Measurements from ENCODE around the gene RCAN2. TPM values are rescaled to one million over a fixed set of nuclear protein-coding genes. Genes with fewer than 3 reads are reported as not detected.

RCAN2 gene
- total and polyA plus RNA-seq, 9 of the 15 experiments (the other 6 are each of a cell fraction or from before 2014, with no cell fraction given) = 0.04 TPM; not detected in 8

- H3K27ac ChIP-seq (ENCODE audit: extremely low read depth, low read depth, low read length) = no peak overlapping the region
- DNase-seq (ENCODE audit: extremely low read depth in 1 of 4, low spot score in 3 of 4) (no peak), ATAC-seq (no peak), FAIRE-seq (no peak)
- H3K9me3 ChIP-seq (replicated peaks; ENCODE audit: control insufficient read depth, insufficient read depth, low read depth, low read length) = no peaks in the 10 kb centered on the region
- no peaks in the 10 kb centered on the region for H3K36me3 ChIP-seq (ENCODE audit: control insufficient read depth, insufficient read depth, low read length)
- no peaks in the 10 kb centered on the region for H4K20me1 ChIP-seq (replicated peaks; ENCODE audit: control insufficient read depth, insufficient read depth, low read length)
- no peak overlapping the region for H2AFZ ChIP-seq (ENCODE audit: low read depth, low read length)
- H3K27me3 ChIP-seq (ENCODE audit: control insufficient read depth in 2 of 2, insufficient read depth in 2 of 2, low read length in 2 of 2) = no peaks in the 10 kb centered on the region
- H3K4me1 ChIP-seq (replicated peaks in 1 of 2; ENCODE audit: control insufficient read depth in 2 of 2, insufficient read depth in 2 of 2, low read length in 2 of 2) = no peaks in the 10 kb centered on the region
- H3K9me1 ChIP-seq (ENCODE audit: control insufficient read depth, insufficient read depth, low read length) = no peaks in the 10 kb centered on the region
- in situ Hi-C loops (cut with MboI) (no loop called here), intact Hi-C loops (cut with micrococcal nuclease) (no loop called here)
- H3K4me2 ChIP-seq (ENCODE audit: insufficient read depth, low read length) = no peak overlapping the region
- H3K79me2 ChIP-seq (ENCODE audit: control insufficient read depth, insufficient read depth, low read length) = no peaks in the 10 kb centered on the region
- no peak for TF ChIP-seq ID3 (CRISPR knock-in tag; IDR thresholded peaks at IDR 0.05)
- TF ChIP-seq ID3 (tag; IDR thresholded peaks at IDR 0.05) = no peak
- no peak for TF ChIP-seq ARID2 (IDR thresholded peaks at IDR 0.05)
- ChIA-PET CTCF (ENCODE audit: low intra/inter-chr PET ratio) (no interaction called here), POLR2A (no interaction called here)
- no peak overlapping the region for H3K4me3 ChIP-seq
- H3K9ac ChIP-seq (ENCODE audit: insufficient read depth in 1 of 2, low read depth in 2 of 2, low read length in 2 of 2) = no peak overlapping the region
- 4% methylated on average over 2 of the region's 2 CpGs for WGBS (ENCODE audit: insufficient coverage, low coverage, missing lambda C conversion rate)
- BruUV-seq (replicated peaks) = no TSS peak
These were observed 186.0 kb downstream of the RCAN2 start for GRCh38 chr6:46305236-46305635.

GRCh38 chr6:46302816-46303215 lies 188.4 kb downstream of the RCAN2 start:
- no peaks in the 10 kb centered on the region for H3K4me1 ChIP-seq (replicated peaks in 1 of 2; ENCODE audit: control insufficient read depth in 2 of 2, insufficient read depth in 2 of 2, low read length in 2 of 2)
- WGBS (ENCODE audit: insufficient coverage, low coverage, missing lambda C conversion rate) = 0% methylated on average over 1 of the region's 1 CpG
- no peak for FAIRE-seq
- H3K4me2 ChIP-seq (ENCODE audit: insufficient read depth, low read length) = no peak overlapping the region
- no peaks in the 10 kb centered on the region for H3K9me3 ChIP-seq (replicated peaks; ENCODE audit: control insufficient read depth, insufficient read depth, low read depth, low read length)
- DNase-seq (ENCODE audit: extremely low read depth in 1 of 4, low spot score in 3 of 4) = no peak
- no peaks in the 10 kb centered on the region for H3K36me3 ChIP-seq (ENCODE audit: control insufficient read depth, insufficient read depth, low read length)
- ATAC-seq = no peak
- no peaks in the 10 kb centered on the region for H4K20me1 ChIP-seq (replicated peaks; ENCODE audit: control insufficient read depth, insufficient read depth, low read length)
- no peak overlapping the region for H2AFZ ChIP-seq (ENCODE audit: low read depth, low read length)
- no peak overlapping the region for H3K27ac ChIP-seq (ENCODE audit: extremely low read depth, low read depth, low read length)
- ChIA-PET CTCF (ENCODE audit: low intra/inter-chr PET ratio) (no interaction called here), POLR2A (no interaction called here)
- in situ Hi-C loops (cut with MboI) (no loop called here), intact Hi-C loops (cut with micrococcal nuclease) (no loop called here)
- H3K4me3 ChIP-seq = no peak overlapping the region
- no peaks in the 10 kb centered on the region for H3K79me2 ChIP-seq (ENCODE audit: control insufficient read depth, insufficient read depth, low read length)
- no peaks in the 10 kb centered on the region for H3K9me1 ChIP-seq (ENCODE audit: control insufficient read depth, insufficient read depth, low read length)
- no peaks in the 10 kb centered on the region for H3K27me3 ChIP-seq (ENCODE audit: control insufficient read depth in 2 of 2, insufficient read depth in 2 of 2, low read length in 2 of 2)
- H3K9ac ChIP-seq (ENCODE audit: insufficient read depth in 1 of 2, low read depth in 2 of 2, low read length in 2 of 2) = no peak overlapping the region
- BruUV-seq (replicated peaks) = no TSS peak
- TF ChIP-seq PTTG1 (tag; IDR thresholded peaks at IDR 0.05; ENCODE audit: low read depth) (no peak), IRF2 (CRISPR knock-in tag; IDR thresholded peaks at IDR 0.05) (no peak), ZNF274 (IDR thresholded peaks at IDR 0.05; ENCODE audit: borderline replicate concordance, low read depth, low read length) (no peak), TARDBP (IDR thresholded peaks at IDR 0.05) (no peak), E2F6 (IDR thresholded peaks at IDR 0.05; ENCODE audit: borderline replicate concordance in 1 of 2, extremely low read depth in 1 of 2, insufficient read depth in 1 of 2, insufficient read length in 1 of 2, low read depth in 1 of 2, low read length in 1 of 2, poor library complexity in 1 of 2, severe bottlenecking in 1 of 2) (no peak), RBM22 (IDR thresholded peaks at IDR 0.05; ENCODE audit: low read depth, low read length, poor library complexity, severe bottlenecking) (no peak), SMAD2 (IDR thresholded peaks at IDR 0.05; ENCODE audit: low read depth, low read length) (no peak), ETS1 (conservative IDR thresholded peaks at IDR 0.05; ENCODE audit: control insufficient read depth, low read depth, low read length) (no peak), MCM2 (IDR thresholded peaks at IDR 0.05; ENCODE audit: low read depth) (no peak), ZNF668 (CRISPR knock-in tag; IDR thresholded peaks at IDR 0.05) (no peak), ZNF75A (CRISPR knock-in tag; IDR thresholded peaks at IDR 0.05) (no peak), GATAD2A (IDR thresholded peaks at IDR 0.05) (no peak), ZSCAN32 (CRISPR knock-in tag; IDR thresholded peaks at IDR 0.05) (no peak)

Measured in K562 (cell line).